IMR-90 (cell line): Measurements from ENCODE around the gene GFM1.

Source experiments
- MXI1 ChIP-seq: IDR thresholded peaks from 2 replicates; pipeline ENCODE4 v1.6.1; 2012; ENCODE audit warnings: low read depth, mild to moderate bottlenecking, low read length, moderate library complexity, borderline replicate concordance
- POLR2A ChIP-seq: IDR thresholded peaks from 2 replicates; pipeline ENCODE4 v1.6.1; 2012; ENCODE audit warnings: mild to moderate bottlenecking, low read depth, low read length
- RAD21 ChIP-seq: IDR thresholded peaks from 2 replicates; pipeline ENCODE4 v1.6.1; 2012; ENCODE audit warnings: low read length, improper control_type of control experiment
- TF ChIP-seq, protein P1 (sequence below): conservative IDR thresholded peaks from 2 replicates; pipeline ENCODE4 v1.5.1; 2012; ENCODE audit warnings: mild to moderate bottlenecking, low read depth, low read length, improper control_type of control experiment
- TF ChIP-seq, protein P2 (sequence below): fragments of 150-350 bp; IDR thresholded peaks from 2 replicates; pipeline ENCODE4 v1.6.1; 2017; ENCODE audit warnings: mild to moderate bottlenecking, antibody characterized with exemption, low read length, low read depth

DNA sequence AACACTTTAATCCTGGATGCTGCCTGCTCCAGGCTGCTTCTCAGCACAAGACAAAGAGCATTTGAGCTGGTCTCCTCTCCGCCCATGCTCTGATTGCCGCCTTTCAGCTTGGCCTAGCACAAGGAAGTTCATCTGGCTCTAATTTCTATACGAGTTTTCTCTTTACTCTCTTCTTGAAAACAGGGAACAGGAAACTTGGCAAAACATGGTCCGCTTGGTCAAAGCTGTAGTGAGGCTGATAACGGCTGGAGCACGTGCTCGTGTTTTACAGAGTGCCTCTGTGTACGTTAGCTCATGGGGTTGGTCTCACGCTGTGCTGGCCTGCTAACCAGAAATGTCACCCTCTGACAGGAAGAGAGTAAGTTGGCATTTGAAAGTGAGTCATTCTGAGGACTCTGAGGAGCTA lies 68.8 kb downstream of the GFM1 start:
- TF ChIP-seq, protein P1, sequence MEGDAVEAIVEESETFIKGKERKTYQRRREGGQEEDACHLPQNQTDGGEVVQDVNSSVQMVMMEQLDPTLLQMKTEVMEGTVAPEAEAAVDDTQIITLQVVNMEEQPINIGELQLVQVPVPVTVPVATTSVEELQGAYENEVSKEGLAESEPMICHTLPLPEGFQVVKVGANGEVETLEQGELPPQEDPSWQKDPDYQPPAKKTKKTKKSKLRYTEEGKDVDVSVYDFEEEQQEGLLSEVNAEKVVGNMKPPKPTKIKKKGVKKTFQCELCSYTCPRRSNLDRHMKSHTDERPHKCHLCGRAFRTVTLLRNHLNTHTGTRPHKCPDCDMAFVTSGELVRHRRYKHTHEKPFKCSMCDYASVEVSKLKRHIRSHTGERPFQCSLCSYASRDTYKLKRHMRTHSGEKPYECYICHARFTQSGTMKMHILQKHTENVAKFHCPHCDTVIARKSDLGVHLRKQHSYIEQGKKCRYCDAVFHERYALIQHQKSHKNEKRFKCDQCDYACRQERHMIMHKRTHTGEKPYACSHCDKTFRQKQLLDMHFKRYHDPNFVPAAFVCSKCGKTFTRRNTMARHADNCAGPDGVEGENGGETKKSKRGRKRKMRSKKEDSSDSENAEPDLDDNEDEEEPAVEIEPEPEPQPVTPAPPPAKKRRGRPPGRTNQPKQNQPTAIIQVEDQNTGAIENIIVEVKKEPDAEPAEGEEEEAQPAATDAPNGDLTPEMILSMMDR = no peak
- TF ChIP-seq MXI1 (no peak), RAD21 (no peak), POLR2A (no peak)
- TF ChIP-seq, protein P2, sequence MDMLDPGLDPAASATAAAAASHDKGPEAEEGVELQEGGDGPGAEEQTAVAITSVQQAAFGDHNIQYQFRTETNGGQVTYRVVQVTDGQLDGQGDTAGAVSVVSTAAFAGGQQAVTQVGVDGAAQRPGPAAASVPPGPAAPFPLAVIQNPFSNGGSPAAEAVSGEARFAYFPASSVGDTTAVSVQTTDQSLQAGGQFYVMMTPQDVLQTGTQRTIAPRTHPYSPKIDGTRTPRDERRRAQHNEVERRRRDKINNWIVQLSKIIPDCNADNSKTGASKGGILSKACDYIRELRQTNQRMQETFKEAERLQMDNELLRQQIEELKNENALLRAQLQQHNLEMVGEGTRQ = no peak
